Endothelial cell of umbilical vein (primary cell): ENCODE results near the gene MYO15A. TPM values are rescaled to one million over a fixed set of nuclear protein-coding genes. Genes with fewer than 3 reads are reported as not detected.

ENCODE experiments used
- BruUV-seq: library from RNA; stranded (reverse); fragments of 400-500 nt; replicated peaks from 2 replicates; lab custom pipeline; 2021; lab: Mats Ljungman, UMichigan
- CTCF ChIA-PET: fragments of 300-600, 350-600 bp; sonication (Branson Sonifier 250); formaldehyde crosslinking; loops from one replicate; lab custom pipeline; 2021; ENCODE audit warnings: antibody characterized with exemption, inconsistent platforms; lab: Charles Lee
- POLR2A ChIA-PET: fragments of 300-600, 350-600 bp; sonication (Branson Sonifier 250); formaldehyde crosslinking; loops from one replicate; lab custom pipeline; 2021; ENCODE audit warnings: antibody characterized with exemption, inconsistent platforms; lab: Charles Lee
- DNase-seq: peaks from one replicate; pipeline ENCODE4 v3.0.0-alpha.2; 2011; ENCODE audit warnings: low read depth, low spot score
- FAIRE-seq: peaks from 2 replicates; lab custom pipeline; 2011; peaks lifted over from hg19 to GRCh38; lab: Jason Lieb, UNC
- H2AFZ ChIP-seq: 2 replicates; pipeline ENCODE4 v1.6.0; 2012; ENCODE audit warnings: low read depth, low read length, control low read depth, inconsistent platforms
- H3K27ac ChIP-seq: 2 replicates; pipeline ENCODE4 v1.5.1; 2011; ENCODE audit warnings: low read depth, mild to moderate bottlenecking, control low read depth, low read length, moderate library complexity; ENCODE audit not compliant: insufficient read depth
- H3K27me3 ChIP-seq, 2 experiments: 2 replicates each; pipeline versions ENCODE4 v1.6.0 to v1.6.1; 2011; ENCODE audit warnings: low read length in 2 of 2, mixed read lengths in 1 of 2; ENCODE audit not compliant: control insufficient read depth in 2 of 2, insufficient read depth in 2 of 2
- H3K36me3 ChIP-seq, 2 experiments: 2 replicates in 1 of 2; 3 replicates in 1 of 2; pipeline ENCODE4 v1.5.1; 2011; ENCODE audit warnings: low read length in 2 of 2, mild to moderate bottlenecking in 1 of 2, moderate library complexity in 1 of 2; ENCODE audit not compliant: control insufficient read depth in 2 of 2, insufficient read depth in 2 of 2; ENCODE audit errors: extremely low read depth in 1 of 2
- H3K4me1 ChIP-seq: 3 replicates; pipeline ENCODE4 v1.5.1; 2011; ENCODE audit warnings: mild to moderate bottlenecking, low read length; ENCODE audit not compliant: control insufficient read depth, insufficient read depth; ENCODE audit errors: extremely low read depth
- H3K4me2 ChIP-seq: 2 replicates; pipeline ENCODE4 v1.6.1; 2011; ENCODE audit warnings: low read length, control low read depth, mixed read lengths; ENCODE audit not compliant: insufficient read depth
- H3K4me3 ChIP-seq, 3 experiments: fragments of 200-600 bp in 1 of 3; sonication (generic), shearing (Covaris generic) in 1 of 3; replicated peaks in 1 of 3; 2 replicates each; pipeline ENCODE4 v1.5.1; 2011 to 2016; ENCODE audit warnings: control low read depth in 3 of 3, low read length in 3 of 3, mild to moderate bottlenecking in 2 of 3, inconsistent platforms in 1 of 3, low read depth in 1 of 3, moderate library complexity in 1 of 3; ENCODE audit not compliant: insufficient read depth in 1 of 3
- H3K79me2 ChIP-seq: 2 replicates; pipeline ENCODE4 v1.6.0; 2012; ENCODE audit warnings: low read length, inconsistent platforms; ENCODE audit not compliant: control insufficient read depth, insufficient read depth
- H3K9ac ChIP-seq: replicated peaks from 2 replicates; pipeline ENCODE3; 2011; ENCODE audit warnings: low read length, control low read depth; ENCODE audit not compliant: insufficient read depth; ENCODE audit errors: extremely low read depth
- H3K9me1 ChIP-seq: replicated peaks from 3 replicates; pipeline ENCODE4 v1.6.0; 2011; ENCODE audit warnings: mild to moderate bottlenecking, low read length; ENCODE audit not compliant: control insufficient read depth, insufficient read depth; ENCODE audit errors: extremely low read depth
- H3K9me3 ChIP-seq: replicated peaks from 2 replicates; pipeline ENCODE4 v1.5.1; 2012; ENCODE audit warnings: low read length, inconsistent platforms; ENCODE audit not compliant: control insufficient read depth, insufficient read depth
- H4K20me1 ChIP-seq: replicated peaks from 2 replicates; pipeline ENCODE3; 2011; ENCODE audit warnings: mild to moderate bottlenecking, low read length; ENCODE audit not compliant: control insufficient read depth, insufficient read depth; ENCODE audit errors: extremely low read depth
- CTCF ChIP-seq, 2 donors: IDR thresholded peaks; 1 replicate in 1 of 2; 2 replicates in 1 of 2; pipeline ENCODE4 v1.5.1; 2011; ENCODE audit warnings: low read length in 2 of 2, mild to moderate bottlenecking in 2 of 2, moderate library complexity in 2 of 2, control low read depth in 1 of 2, inconsistent platforms in 1 of 2, low read depth in 1 of 2; ENCODE audit not compliant: insufficient read depth in 1 of 2; ENCODE audit errors: extremely low read depth in 1 of 2
- EZH2 ChIP-seq: IDR thresholded peaks from 2 replicates; pipeline ENCODE4 v1.6.1; 2012; ENCODE audit warnings: borderline replicate concordance, low read depth, mild to moderate bottlenecking, moderate library complexity, low read length, inconsistent platforms; ENCODE audit not compliant: severe bottlenecking
- FOS ChIP-seq: IDR thresholded peaks from 2 replicates; pipeline ENCODE4 v1.6.1; 2011; ENCODE audit warnings: mild to moderate bottlenecking, low read length, moderate library complexity, borderline replicate concordance; ENCODE audit not compliant: insufficient read depth
- GATA2 ChIP-seq: IDR thresholded peaks from 2 replicates; pipeline ENCODE4 v1.7.0; 2011; ENCODE audit warnings: low read depth, mild to moderate bottlenecking, moderate library complexity, mixed read lengths, low read length; ENCODE audit not compliant: insufficient read length, insufficient read depth
- JUN ChIP-seq: IDR thresholded peaks from 2 replicates; pipeline ENCODE4 v1.6.1; 2011; ENCODE audit warnings: borderline replicate concordance, low read depth; ENCODE audit not compliant: insufficient read length, insufficient read depth
- MAX ChIP-seq: IDR thresholded peaks from 2 replicates; pipeline ENCODE4 v1.6.1; 2011; ENCODE audit not compliant: insufficient read depth, insufficient read length
- MYC ChIP-seq: IDR thresholded peaks from one replicate; pipeline ENCODE4 v1.6.1; 2011; ENCODE audit warnings: mild to moderate bottlenecking, low read depth, low read length
- POLR2A ChIP-seq: IDR thresholded peaks from 2 replicates; pipeline ENCODE4 v1.6.1; 2012; ENCODE audit warnings: low read depth, mild to moderate bottlenecking, control low read depth, low read length
- POLR2AphosphoS5 ChIP-seq: IDR thresholded peaks from 2 replicates; pipeline ENCODE4 v1.6.1; 2012; ENCODE audit warnings: low read depth, mild to moderate bottlenecking, control low read depth, low read length, moderate library complexity; ENCODE audit not compliant: insufficient read depth
- dilution Hi-C: fragments of 300-500 bp; cut with MboI; formaldehyde crosslinking; loops from one replicate; pipeline ENCODE4 v1.15.0; 2019; ENCODE audit warnings: low sequenced_read_pairs; ENCODE audit not compliant: extremely low pct_ligation_motif_present
- intact Hi-C: fragments of 100-400 bp; cut with micrococcal nuclease; formaldehyde crosslinking; loops from one replicate; pipeline ENCODE4 v1.10.0; 2022
- polyA plus RNA-seq, 4 experiments: library from polyadenylated mRNA; depleted of rRNA in 3 of 4; stranded (reverse) in 3 of 4; unstranded in 1 of 4; fragments of >200 nt; gene quantifications; 2 replicates each; pipeline versions ENCODE4 v1.2.1 to v1.2.3, GENCODE V29; 2011 to 2012; ENCODE audit warnings: missing spikeins in 1 of 4
- total RNA-seq: library from RNA; stranded (reverse); gene quantifications from 2 replicates; pipeline ENCODE4 v1.2.3, GENCODE V29; 2021

Gene MYO15A
- total and polyA plus RNA-seq, 2 donors (not counting 3 experiments of a cell fraction or from before 2014, with no cell fraction given), result 0.46 to 0.82 TPM

DNA sequence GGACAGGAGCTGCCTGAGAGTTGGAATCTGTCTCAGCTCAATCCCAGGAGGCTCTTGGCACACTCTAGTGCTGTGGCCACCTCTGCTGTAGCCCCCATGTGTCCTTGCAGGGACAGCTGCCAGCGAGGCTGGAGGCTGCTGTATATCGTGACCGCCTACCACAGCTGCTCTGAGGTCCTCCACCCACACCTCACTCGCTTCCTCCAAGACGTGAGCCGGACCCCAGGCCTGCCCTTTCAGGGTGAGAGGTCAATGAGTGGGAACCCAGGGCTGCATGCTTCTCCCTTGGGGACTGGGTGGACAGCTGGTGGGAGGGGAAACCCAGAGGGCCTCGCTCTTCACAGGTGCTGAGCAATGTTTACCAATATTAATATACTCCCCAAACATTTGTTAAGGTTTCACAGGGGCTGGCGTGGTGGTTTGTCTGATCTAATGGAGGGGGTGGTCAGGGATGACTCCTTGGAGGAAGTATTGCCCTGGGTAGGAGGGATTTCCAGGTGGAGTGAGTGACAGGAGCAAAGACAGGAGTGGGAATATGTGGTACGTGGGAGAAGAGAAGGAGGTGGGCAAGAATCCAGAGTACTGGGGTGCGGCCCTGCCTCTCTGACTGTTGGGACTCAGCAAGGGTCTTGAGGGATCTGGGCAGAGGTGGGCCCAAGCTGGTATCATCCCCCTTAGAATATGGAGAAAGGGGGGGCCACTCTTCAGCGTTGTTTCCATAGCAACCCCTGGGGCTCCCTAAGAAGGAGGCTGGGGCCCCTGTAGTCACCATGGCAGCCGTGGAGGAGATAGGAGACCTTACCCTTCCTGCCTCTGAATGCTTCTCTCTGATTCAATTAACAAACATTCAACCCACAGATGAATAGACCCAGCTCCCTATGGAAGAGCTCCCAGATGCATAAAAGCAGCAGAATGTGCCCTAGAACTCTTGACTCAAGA lies 52.9 kb downstream of the MYO15A start:
- H3K27me3 ChIP-seq, result no peaks in the 10 kb centered on the region
- no peak overlapping the region for H3K27ac ChIP-seq
- H3K4me2 ChIP-seq, result no peak overlapping the region
- TF ChIP-seq MYC (no peak), GATA2 (no peak), FOS (no peak), POLR2A (no peak), POLR2AphosphoS5 (no peak), CTCF (IDR thresholded peaks at IDR 0.05; ENCODE audit: extremely low read depth in 1 of 2, insufficient read depth in 1 of 2, low read depth in 1 of 2, low read length in 2 of 2) (no peak), MAX (no peak), JUN (no peak), EZH2 (no peak)
- H3K9ac ChIP-seq, result no peak overlapping the region
- H2AFZ ChIP-seq, result no peak overlapping the region
- no peaks in the 10 kb centered on the region for H3K9me3 ChIP-seq
- H3K36me3 ChIP-seq, result no peaks in the 10 kb centered on the region
- FAIRE-seq, result no peak
- no peaks in the 10 kb centered on the region for H3K9me1 ChIP-seq
- dilution Hi-C loops (no loop called here), intact Hi-C loops (no loop called here)
- H3K79me2 ChIP-seq, result no peaks in the 10 kb centered on the region
- no TSS peak for BruUV-seq
- DNase-seq, result no peak
- no peaks in the 10 kb centered on the region for H4K20me1 ChIP-seq
- ChIA-PET POLR2A (no interaction called here), CTCF (interaction anchor here (1.0 kb wide), 1 partner anchor 22 kb away, joined by 3 read pairs; the partner anchor contains the start of gene ALKBH5)
- no peak overlapping the region for H3K4me3 ChIP-seq
- peaks cover 4% of the 10 kb centered on the region for H3K4me1 ChIP-seq
